SK-N-SH (cell line): ENCODE results near the gene COL8A1. TPM values are rescaled to one million over a fixed set of nuclear protein-coding genes. Genes with fewer than 3 reads are reported as not detected.

Source experiments
- CTCF ChIA-PET: fragments of 300-600, 350-600 bp; formaldehyde crosslinking; extraction: SDS; loops from one replicate; lab custom pipeline; 2021; lab: Yijun Ruan, JAX
- POLR2A ChIA-PET: fragments of 350-600 bp; sonication (Branson Sonifier 250); formaldehyde crosslinking; extraction: SDS; loops from one replicate; lab custom pipeline; 2020; ENCODE audit warnings: antibody characterized with exemption, inconsistent platforms; lab: Yijun Ruan, JAX
- DNase-seq: peaks from one replicate; pipeline ENCODE4 v3.0.0; 2012
- H2AFZ ChIP-seq: fragments of 200-600 bp; sonication (generic); 2 replicates; pipeline ENCODE4 v1.8.1; 2016; ENCODE audit warnings: antibody characterized with exemption, mild to moderate bottlenecking, low read depth
- H3F3A ChIP-seq: fragments of 200-600 bp; sonication (generic); replicated peaks from 2 replicates; pipeline ENCODE3; 2016; ENCODE audit warnings: antibody characterized with exemption, mild to moderate bottlenecking; ENCODE audit not compliant: insufficient read depth
- H3K27ac ChIP-seq, 2 experiments: fragments of 200-500 bp in 1 of 2; fragments of 200-600 bp in 1 of 2; sonication (Bioruptor generic) in 1 of 2; sonication (generic), shearing (Covaris generic) in 1 of 2; 2 replicates each; pipeline versions ENCODE4 v1.5.1 to v1.6.1; 2014 to 2016; ENCODE audit warnings: low read depth in 2 of 2, inconsistent platforms in 1 of 2, low read length in 1 of 2, mild to moderate bottlenecking in 1 of 2, mixed read lengths in 1 of 2
- H3K27me3 ChIP-seq: fragments of 200-600 bp; sonication (generic), shearing (Covaris generic); 2 replicates; pipeline ENCODE4 v1.6.1; 2016; ENCODE audit warnings: mixed run types; ENCODE audit not compliant: insufficient read depth
- H3K36me3 ChIP-seq, 2 experiments: fragments of 200-500 bp in 1 of 2; fragments of 200-600 bp in 1 of 2; sonication (Bioruptor generic) in 1 of 2; sonication (generic) in 1 of 2; replicated peaks in 1 of 2; 2 replicates each; pipeline versions ENCODE3 to v1.5.1; 2014 to 2016; ENCODE audit warnings: low read length in 1 of 2, mild to moderate bottlenecking in 1 of 2; ENCODE audit not compliant: insufficient read depth in 2 of 2, control insufficient read depth in 1 of 2
- H3K4me1 ChIP-seq, 2 experiments: fragments of 200-500 bp in 1 of 2; fragments of 200-600 bp in 1 of 2; sonication (Bioruptor generic) in 1 of 2; sonication (generic), shearing (Covaris generic) in 1 of 2; 2 replicates each; pipeline versions ENCODE4 v1.5.1 to v1.6.1; 2014 to 2016; ENCODE audit warnings: low read depth in 1 of 2, low read length in 1 of 2, mixed run types in 1 of 2; ENCODE audit not compliant: insufficient read depth in 2 of 2, control insufficient read depth in 1 of 2
- H3K4me2 ChIP-seq: fragments of 200-600 bp; sonication (generic), shearing (Covaris generic); 2 replicates; pipeline ENCODE4 v1.6.1; 2017; ENCODE audit warnings: mixed run types
- H3K4me3 ChIP-seq, 2 experiments: fragments of 200-500 bp in 1 of 2; fragments of 200-600 bp in 1 of 2; sonication (Bioruptor generic) in 1 of 2; sonication (generic), shearing (Covaris generic) in 1 of 2; 2 replicates each; pipeline versions ENCODE4 v1.5.1 to v1.8.1; 2014 to 2016; ENCODE audit warnings: low read depth in 2 of 2, inconsistent platforms in 1 of 2, low read length in 1 of 2, mild to moderate bottlenecking in 1 of 2, mixed read lengths in 1 of 2, moderate library complexity in 1 of 2
- H3K79me2 ChIP-seq: fragments of 200-600 bp; sonication (generic); 2 replicates; pipeline ENCODE4 v1.8.1; 2017; ENCODE audit warnings: mild to moderate bottlenecking; ENCODE audit not compliant: insufficient read depth
- H3K9ac ChIP-seq: fragments of 200-600 bp; sonication (generic); 2 replicates; pipeline ENCODE4 v1.6.1; 2017; ENCODE audit warnings: mixed run types
- H3K9me2 ChIP-seq: fragments of 200-600 bp; sonication (generic); 2 replicates; pipeline ENCODE4 v1.6.1; 2017; ENCODE audit warnings: mixed run types
- H3K9me3 ChIP-seq: fragments of 200-600 bp; sonication (generic); 2 replicates; pipeline ENCODE4 v1.6.1; 2017; ENCODE audit warnings: mixed run types, mild to moderate bottlenecking, moderate library complexity
- H4K20me1 ChIP-seq: fragments of 200-600 bp; sonication (generic); 2 replicates; pipeline ENCODE4 v1.6.1; 2017; ENCODE audit warnings: mild to moderate bottlenecking, mixed run types; ENCODE audit not compliant: insufficient read depth
- GABPA ChIP-seq: IDR thresholded peaks from 2 replicates; pipeline ENCODE4 v1.4.0; 2012; ENCODE audit warnings: low read depth, mild to moderate bottlenecking
- GATA2 ChIP-seq: sonication (generic); formaldehyde crosslinking; IDR thresholded peaks from 2 replicates; pipeline ENCODE4 v1.5.0; 2020; ENCODE audit warnings: mild to moderate bottlenecking, missing genetic modification reagents
- POLR2AphosphoS5 ChIP-seq: IDR thresholded peaks from 2 replicates; pipeline ENCODE4 v1.6.1; 2012; ENCODE audit warnings: low read depth, low read length
- RAD21 ChIP-seq: IDR thresholded peaks from 2 replicates; pipeline ENCODE4 v1.6.1; 2012; ENCODE audit warnings: mild to moderate bottlenecking, low read length
- RFX5 ChIP-seq: IDR thresholded peaks from 2 replicates; pipeline ENCODE4 v1.6.1; 2012; ENCODE audit warnings: mild to moderate bottlenecking, improper control_type of control experiment, low read length
- RXRA ChIP-seq: IDR thresholded peaks from 2 replicates; pipeline ENCODE4 v1.4.0; 2012; ENCODE audit warnings: low read depth, mild to moderate bottlenecking, borderline replicate concordance
- SIN3A ChIP-seq: IDR thresholded peaks from 2 replicates; pipeline ENCODE4 v1.6.1; 2012; ENCODE audit warnings: low read depth, mild to moderate bottlenecking, low read length, moderate library complexity, borderline replicate concordance
- SMC3 ChIP-seq: IDR thresholded peaks from 2 replicates; pipeline ENCODE4 v1.6.1; 2012; ENCODE audit warnings: low read depth, low read length, improper control_type of control experiment
- TAF1 ChIP-seq: IDR thresholded peaks from 2 replicates; pipeline ENCODE4 v1.6.1; 2012; ENCODE audit warnings: low read depth, mild to moderate bottlenecking, low read length, moderate library complexity, borderline replicate concordance
- WGBS: methylation state at CpG from one replicate; pipeline ENCODE4 v1.1.6; 2017; ENCODE audit warnings: low lambda C conversion rate; 5-methylcytosine and 5-hydroxymethylcytosine counted together
- polyA plus RNA-seq, 3 experiments: library from polyadenylated mRNA; depleted of rRNA; stranded (reverse); fragments of >200 nt; gene quantifications; 2 replicates each; pipeline ENCODE4 v1.2.3, GENCODE V29; 2012
- TF ChIP-seq, protein P1 (sequence below): IDR thresholded peaks from 2 replicates; pipeline ENCODE4 v1.4.0; 2012; ENCODE audit warnings: low read depth, borderline replicate concordance
- TF ChIP-seq, protein P2 (sequence below): IDR thresholded peaks from 2 replicates; pipeline ENCODE4; 2012
- TF ChIP-seq, protein P3 (sequence below): fragments of 200-600 bp; sonication (generic); IDR thresholded peaks from 2 replicates; pipeline ENCODE4 v1.6.1; 2017; ENCODE audit warnings: antibody characterized with exemption, mild to moderate bottlenecking, moderate library complexity

COL8A1 gene
- polyA plus RNA-seq, 1 of the 3 experiments (the other 2 are of a cell fraction) = 4.0 TPM

DNA sequence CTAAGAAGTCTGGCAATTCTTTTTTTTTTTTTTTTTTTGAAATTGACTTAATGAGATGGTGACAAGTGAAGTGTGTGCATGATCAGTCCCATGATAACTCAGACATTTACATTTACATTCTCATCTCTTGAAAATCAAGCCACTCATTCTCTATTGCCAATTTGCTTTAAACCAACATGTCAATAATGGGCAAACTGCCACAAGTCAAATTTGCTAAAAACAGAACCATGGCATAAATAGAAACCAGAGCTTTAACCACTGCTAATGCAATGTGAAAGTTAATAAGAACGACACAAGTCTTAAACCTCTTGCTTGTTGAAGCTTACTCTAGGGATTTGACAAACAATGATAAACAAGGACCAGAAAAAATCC lies 12.0 kb upstream of the COL8A1 start:
- 5% methylated on average over 1 of the region's 1 CpG for WGBS
- TF ChIP-seq RFX5 (no peak), SMC3 (no peak), RAD21 (no peak), GATA2 (no peak), SIN3A (no peak), TAF1 (no peak)
- TF ChIP-seq, protein P1, sequence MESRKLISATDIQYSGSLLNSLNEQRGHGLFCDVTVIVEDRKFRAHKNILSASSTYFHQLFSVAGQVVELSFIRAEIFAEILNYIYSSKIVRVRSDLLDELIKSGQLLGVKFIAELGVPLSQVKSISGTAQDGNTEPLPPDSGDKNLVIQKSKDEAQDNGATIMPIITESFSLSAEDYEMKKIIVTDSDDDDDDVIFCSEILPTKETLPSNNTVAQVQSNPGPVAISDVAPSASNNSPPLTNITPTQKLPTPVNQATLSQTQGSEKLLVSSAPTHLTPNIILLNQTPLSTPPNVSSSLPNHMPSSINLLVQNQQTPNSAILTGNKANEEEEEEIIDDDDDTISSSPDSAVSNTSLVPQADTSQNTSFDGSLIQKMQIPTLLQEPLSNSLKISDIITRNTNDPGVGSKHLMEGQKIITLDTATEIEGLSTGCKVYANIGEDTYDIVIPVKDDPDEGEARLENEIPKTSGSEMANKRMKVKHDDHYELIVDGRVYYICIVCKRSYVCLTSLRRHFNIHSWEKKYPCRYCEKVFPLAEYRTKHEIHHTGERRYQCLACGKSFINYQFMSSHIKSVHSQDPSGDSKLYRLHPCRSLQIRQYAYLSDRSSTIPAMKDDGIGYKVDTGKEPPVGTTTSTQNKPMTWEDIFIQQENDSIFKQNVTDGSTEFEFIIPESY = no peak
- no peaks in the 10 kb centered on the region for H3K79me2 ChIP-seq

DNA sequence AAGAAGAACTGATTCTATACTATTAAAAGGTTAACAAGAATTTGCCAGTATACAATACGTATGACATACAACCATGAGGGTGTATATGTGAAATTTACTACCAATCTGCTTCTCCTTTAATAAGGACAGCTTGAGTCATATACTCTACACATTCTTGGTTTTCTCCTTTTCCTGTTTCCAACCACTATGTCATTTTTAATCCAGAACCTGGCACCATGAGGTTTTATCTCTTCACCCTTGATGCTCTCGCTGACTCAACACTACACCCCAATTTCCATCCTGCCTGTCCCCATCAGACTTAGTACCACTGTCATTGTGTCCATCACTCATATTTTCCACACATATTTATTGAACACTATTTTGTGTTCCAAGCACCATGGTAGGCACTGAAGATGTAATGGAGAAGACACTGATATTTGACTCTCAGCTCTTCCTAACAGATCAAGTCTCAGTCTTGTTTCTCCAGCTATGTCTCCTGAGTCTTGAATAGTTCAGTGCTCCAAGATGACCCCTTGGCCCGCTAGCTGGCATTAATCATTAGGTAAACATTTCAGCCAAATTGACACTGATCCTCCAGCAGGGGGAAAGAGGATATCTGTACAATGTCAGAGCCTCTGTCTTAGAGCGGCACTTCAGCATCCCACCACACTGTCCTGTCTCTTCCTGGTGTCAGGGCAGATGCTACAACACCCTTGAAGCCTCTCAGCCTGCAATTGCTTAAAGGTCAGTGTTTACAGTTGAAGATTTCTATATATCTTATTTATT lies 11.2 kb upstream of the COL8A1 start:
- no peak for TF ChIP-seq GABPA
- TF ChIP-seq RXRA = no peak
- no peak for TF ChIP-seq SIN3A
- TF ChIP-seq, protein P2, sequence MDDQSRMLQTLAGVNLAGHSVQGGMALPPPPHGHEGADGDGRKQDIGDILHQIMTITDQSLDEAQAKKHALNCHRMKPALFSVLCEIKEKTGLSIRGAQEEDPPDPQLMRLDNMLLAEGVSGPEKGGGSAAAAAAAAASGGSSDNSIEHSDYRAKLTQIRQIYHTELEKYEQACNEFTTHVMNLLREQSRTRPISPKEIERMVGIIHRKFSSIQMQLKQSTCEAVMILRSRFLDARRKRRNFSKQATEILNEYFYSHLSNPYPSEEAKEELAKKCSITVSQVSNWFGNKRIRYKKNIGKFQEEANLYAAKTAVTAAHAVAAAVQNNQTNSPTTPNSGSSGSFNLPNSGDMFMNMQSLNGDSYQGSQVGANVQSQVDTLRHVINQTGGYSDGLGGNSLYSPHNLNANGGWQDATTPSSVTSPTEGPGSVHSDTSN = no peak
- TF ChIP-seq, protein P3, sequence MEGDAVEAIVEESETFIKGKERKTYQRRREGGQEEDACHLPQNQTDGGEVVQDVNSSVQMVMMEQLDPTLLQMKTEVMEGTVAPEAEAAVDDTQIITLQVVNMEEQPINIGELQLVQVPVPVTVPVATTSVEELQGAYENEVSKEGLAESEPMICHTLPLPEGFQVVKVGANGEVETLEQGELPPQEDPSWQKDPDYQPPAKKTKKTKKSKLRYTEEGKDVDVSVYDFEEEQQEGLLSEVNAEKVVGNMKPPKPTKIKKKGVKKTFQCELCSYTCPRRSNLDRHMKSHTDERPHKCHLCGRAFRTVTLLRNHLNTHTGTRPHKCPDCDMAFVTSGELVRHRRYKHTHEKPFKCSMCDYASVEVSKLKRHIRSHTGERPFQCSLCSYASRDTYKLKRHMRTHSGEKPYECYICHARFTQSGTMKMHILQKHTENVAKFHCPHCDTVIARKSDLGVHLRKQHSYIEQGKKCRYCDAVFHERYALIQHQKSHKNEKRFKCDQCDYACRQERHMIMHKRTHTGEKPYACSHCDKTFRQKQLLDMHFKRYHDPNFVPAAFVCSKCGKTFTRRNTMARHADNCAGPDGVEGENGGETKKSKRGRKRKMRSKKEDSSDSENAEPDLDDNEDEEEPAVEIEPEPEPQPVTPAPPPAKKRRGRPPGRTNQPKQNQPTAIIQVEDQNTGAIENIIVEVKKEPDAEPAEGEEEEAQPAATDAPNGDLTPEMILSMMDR = peak; percentile 38
- TF ChIP-seq POLR2AphosphoS5 = no peak
- no peak for TF ChIP-seq TAF1
- Histone ChIP-seq H3F3A (no peaks in the 10 kb centered on the region), H3K4me3 (no peak overlapping the region), H3K9me2 (no peaks in the 10 kb centered on the region), H3K36me3 (no peaks in the 10 kb centered on the region), H3K4me2 (peak overlapping the region; percentile 35; the same call in 1 of the 2 replicates), H3K79me2 (no peaks in the 10 kb centered on the region), H2AFZ (peak overlapping the region; percentile 9; the same call in 1 of the 2 replicates), H4K20me1 (no peaks in the 10 kb centered on the region), H3K4me1 (0 out of 4 replicates have a peak, but pooled peaks cover 0 to 9% of the 10 kb centered on the region in 2 experiments), H3K27me3 (peaks cover 15% of the 10 kb centered on the region; the same call in 1 of the 2 replicates), H3K9ac (no peak overlapping the region), H3K9me3 (no peaks in the 10 kb centered on the region), H3K27ac (peak overlapping the region in 1 of 2 experiments; percentile 59; a peak in 3 of 4 replicates)
- ChIA-PET POLR2A (no interaction called here), CTCF (no interaction called here)
- 11% methylated on average over 4 of the region's 4 CpGs for WGBS
- no peak for DNase-seq

More for the DNA sequence above, 12.0 kb upstream of the COL8A1 start:
- ChIA-PET POLR2A (no interaction called here), CTCF (no interaction called here)
- no peak for DNase-seq
- Histone ChIP-seq H3K27me3 (peaks cover 7% of the 10 kb centered on the region; the same call in 1 of the 2 replicates), H3F3A (no peaks in the 10 kb centered on the region), H3K4me1 (0 out of 4 replicates have a peak, but pooled peaks cover 0 to 9% of the 10 kb centered on the region in 2 experiments), H4K20me1 (no peaks in the 10 kb centered on the region), H3K4me2 (no peak overlapping the region), H2AFZ (no peak overlapping the region), H3K9me2 (no peaks in the 10 kb centered on the region), H3K9me3 (no peaks in the 10 kb centered on the region), H3K9ac (no peak overlapping the region), H3K36me3 (no peaks in the 10 kb centered on the region), H3K4me3 (no peak overlapping the region), H3K27ac (peak overlapping the region in 1 of 2 experiments; percentile 59; a peak in 2 of 4 replicates)
